Body of pancreas (tissue), 4 donors: Measurements from ENCODE around the gene GH2.
"Not testable (repeated sequence)": the region's sequence is repeated elsewhere in the genome, so short reads cannot be mapped to it uniquely, and the experiment has no call there.

Experiments
- POLR2A ChIP-seq, 3 donors: fragments of 450-650 bp; IDR thresholded peaks; one replicate each; pipeline ENCODE4 v1.6.1; 2016; ENCODE audit warnings: antibody characterized with exemption in 3 of 3, mild to moderate bottlenecking in 2 of 3
- TF ChIP-seq, protein P1 (sequence below), 7 experiments: fragments of 450-650 bp in 4 of 7; fragments of 200-600 bp in 3 of 7; sonication (generic) in 3 of 7; IDR thresholded peaks; one replicate each; pipeline ENCODE4 v1.5.1; 2016 to 2019; ENCODE audit warnings: antibody characterized with exemption in 7 of 7

DNA sequence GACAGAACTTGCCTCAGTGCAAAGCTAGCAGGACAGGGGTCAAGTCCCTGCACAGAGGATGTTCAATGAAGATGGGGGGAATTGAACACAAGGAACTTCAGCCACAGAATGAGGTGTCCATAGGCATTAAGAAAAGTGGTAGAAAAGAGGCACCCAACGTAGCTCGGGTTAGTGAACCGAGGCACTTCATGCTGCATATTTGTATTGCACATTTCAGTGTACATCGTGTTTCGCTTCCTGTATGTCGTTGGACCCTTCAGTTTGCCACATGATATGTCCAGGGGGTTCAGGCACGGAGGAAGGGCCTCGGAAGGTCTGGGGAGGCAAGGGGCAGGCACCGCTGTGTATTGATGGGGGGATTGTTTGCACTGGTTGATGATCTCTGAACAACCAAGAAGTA is 3.3 kb downstream of the GH2 start:
- TF ChIP-seq, protein P1, sequence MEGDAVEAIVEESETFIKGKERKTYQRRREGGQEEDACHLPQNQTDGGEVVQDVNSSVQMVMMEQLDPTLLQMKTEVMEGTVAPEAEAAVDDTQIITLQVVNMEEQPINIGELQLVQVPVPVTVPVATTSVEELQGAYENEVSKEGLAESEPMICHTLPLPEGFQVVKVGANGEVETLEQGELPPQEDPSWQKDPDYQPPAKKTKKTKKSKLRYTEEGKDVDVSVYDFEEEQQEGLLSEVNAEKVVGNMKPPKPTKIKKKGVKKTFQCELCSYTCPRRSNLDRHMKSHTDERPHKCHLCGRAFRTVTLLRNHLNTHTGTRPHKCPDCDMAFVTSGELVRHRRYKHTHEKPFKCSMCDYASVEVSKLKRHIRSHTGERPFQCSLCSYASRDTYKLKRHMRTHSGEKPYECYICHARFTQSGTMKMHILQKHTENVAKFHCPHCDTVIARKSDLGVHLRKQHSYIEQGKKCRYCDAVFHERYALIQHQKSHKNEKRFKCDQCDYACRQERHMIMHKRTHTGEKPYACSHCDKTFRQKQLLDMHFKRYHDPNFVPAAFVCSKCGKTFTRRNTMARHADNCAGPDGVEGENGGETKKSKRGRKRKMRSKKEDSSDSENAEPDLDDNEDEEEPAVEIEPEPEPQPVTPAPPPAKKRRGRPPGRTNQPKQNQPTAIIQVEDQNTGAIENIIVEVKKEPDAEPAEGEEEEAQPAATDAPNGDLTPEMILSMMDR (IDR thresholded peaks at IDR 0.05): not testable (repeated sequence)
- not testable (repeated sequence) for TF ChIP-seq POLR2A (IDR thresholded peaks at IDR 0.05)
